SK-N-MC (cell line): ENCODE results near the gene FAM83E.

Experiments used
- EZH2 ChIP-seq: fragments of 200-600 bp; sonication (generic); IDR thresholded peaks from one replicate; pipeline ENCODE4 v1.6.1; 2017; ENCODE audit warnings: antibody characterized with exemption
- FOXP2 ChIP-seq: optimal IDR thresholded peaks from 2 replicates; pipeline ENCODE3; 2011; ENCODE audit warnings: mild to moderate bottlenecking, moderate library complexity; ENCODE audit not compliant: insufficient read depth; ENCODE audit errors: extremely low read length, control extremely low read depth
- POLR2AphosphoS5 ChIP-seq: IDR thresholded peaks from 2 replicates; pipeline ENCODE4 v1.6.1; 2012; ENCODE audit warnings: mild to moderate bottlenecking, low read depth, low read length, borderline replicate concordance

GRCh38 chr19:48614436-48615230, at the start of gene FAM83E:
- peak; percentile 39; the same call in 1 of the 2 replicates for TF ChIP-seq POLR2AphosphoS5
- no peak for TF ChIP-seq EZH2
- no peak for TF ChIP-seq FOXP2
